Coronary artery (tissue), 2 donors: ENCODE results near the gene ACTR1A.

Experiments
- DNase-seq: peaks from one replicate; pipeline ENCODE4 v3.0.0-alpha.2; 2017; ENCODE audit warnings: low spot score
- H3K27ac ChIP-seq, 2 donors: fragments of 200-600 bp; sonication (generic); one replicate each; pipeline ENCODE4 v1.5.1; 2016 to 2019
- H3K4me3 ChIP-seq: fragments of 200-600 bp; sonication (generic); 2 replicates; pipeline ENCODE4 v1.5.1; 2016; ENCODE audit warnings: mild to moderate bottlenecking, moderate library complexity
- TF ChIP-seq, protein P1 (sequence below): fragments of 200-600 bp; sonication (generic); IDR thresholded peaks from one replicate; pipeline ENCODE4 v1.5.1; 2019; ENCODE audit warnings: antibody characterized with exemption

Gene ACTR1A

DNA sequence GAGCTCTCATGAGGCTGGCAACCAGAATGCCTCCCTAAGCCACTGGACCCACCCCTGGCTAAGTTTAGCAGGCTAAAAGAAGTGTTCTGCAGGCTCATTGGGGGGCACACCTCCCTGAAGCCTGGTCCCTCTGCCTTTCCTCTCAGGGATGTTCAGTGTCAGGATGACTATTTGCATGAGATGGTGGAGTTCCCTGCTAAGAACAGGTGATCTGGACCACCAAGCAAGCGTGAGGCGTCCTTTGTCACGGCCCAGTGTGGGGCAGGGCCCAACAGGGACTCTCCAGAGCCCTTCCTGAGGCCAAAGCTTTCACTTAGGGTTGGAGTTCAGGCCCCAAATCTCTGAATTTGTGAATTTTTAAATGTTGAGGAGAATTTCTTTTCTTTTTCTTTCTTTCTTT lies 13.2 kb upstream of the ACTR1A start:
- Histone ChIP-seq H3K4me3 (no peak overlapping the region), H3K27ac (no peak overlapping the region)
- DNase-seq: no peak
- TF ChIP-seq, protein P1, sequence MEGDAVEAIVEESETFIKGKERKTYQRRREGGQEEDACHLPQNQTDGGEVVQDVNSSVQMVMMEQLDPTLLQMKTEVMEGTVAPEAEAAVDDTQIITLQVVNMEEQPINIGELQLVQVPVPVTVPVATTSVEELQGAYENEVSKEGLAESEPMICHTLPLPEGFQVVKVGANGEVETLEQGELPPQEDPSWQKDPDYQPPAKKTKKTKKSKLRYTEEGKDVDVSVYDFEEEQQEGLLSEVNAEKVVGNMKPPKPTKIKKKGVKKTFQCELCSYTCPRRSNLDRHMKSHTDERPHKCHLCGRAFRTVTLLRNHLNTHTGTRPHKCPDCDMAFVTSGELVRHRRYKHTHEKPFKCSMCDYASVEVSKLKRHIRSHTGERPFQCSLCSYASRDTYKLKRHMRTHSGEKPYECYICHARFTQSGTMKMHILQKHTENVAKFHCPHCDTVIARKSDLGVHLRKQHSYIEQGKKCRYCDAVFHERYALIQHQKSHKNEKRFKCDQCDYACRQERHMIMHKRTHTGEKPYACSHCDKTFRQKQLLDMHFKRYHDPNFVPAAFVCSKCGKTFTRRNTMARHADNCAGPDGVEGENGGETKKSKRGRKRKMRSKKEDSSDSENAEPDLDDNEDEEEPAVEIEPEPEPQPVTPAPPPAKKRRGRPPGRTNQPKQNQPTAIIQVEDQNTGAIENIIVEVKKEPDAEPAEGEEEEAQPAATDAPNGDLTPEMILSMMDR: no peak

DNA sequence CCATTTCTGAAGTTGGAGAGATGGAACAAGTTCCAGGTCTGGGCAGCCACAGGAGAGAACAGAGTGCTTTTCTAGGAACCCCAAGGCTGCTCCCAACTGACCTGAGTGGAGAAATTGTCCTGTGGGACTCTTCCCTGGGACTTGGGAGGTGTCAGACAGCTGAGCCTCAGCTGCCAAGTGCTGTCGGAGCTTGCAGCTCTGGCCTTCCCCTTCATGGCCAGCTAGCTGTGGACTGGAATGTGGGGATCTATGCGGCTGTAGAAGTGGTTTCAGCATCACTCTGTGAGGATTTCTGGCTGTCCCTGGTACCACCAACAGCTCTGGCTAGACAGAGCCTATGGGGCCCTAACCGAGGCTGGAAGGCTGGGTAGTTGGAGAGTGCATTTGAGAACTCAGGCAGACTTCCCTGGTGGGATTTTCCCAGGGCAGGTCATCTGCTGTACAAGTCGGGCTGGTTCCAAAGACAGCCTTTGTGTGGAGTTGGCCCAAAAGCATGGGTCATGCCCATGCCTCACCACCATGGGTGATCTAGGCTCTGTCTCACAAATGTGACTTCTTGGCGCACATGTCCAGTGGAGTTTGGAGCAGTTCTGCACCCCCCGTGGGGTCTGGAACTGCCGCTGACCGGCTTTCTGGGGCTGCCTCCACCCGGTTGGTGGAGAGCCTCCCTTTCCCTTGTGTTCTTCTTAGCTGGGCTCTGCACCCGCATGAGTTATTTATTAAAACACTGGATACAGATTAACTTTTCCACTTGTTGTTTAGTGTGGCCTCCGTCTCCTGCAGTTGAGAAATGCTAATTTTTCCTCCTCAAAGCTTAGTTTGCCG lies 12.2 kb upstream of the ACTR1A start:
- no peak for DNase-seq
- peak overlapping the region in 1 of 2 donors; percentile 39 for H3K27ac ChIP-seq
- TF ChIP-seq, protein P1: no peak

DNA sequence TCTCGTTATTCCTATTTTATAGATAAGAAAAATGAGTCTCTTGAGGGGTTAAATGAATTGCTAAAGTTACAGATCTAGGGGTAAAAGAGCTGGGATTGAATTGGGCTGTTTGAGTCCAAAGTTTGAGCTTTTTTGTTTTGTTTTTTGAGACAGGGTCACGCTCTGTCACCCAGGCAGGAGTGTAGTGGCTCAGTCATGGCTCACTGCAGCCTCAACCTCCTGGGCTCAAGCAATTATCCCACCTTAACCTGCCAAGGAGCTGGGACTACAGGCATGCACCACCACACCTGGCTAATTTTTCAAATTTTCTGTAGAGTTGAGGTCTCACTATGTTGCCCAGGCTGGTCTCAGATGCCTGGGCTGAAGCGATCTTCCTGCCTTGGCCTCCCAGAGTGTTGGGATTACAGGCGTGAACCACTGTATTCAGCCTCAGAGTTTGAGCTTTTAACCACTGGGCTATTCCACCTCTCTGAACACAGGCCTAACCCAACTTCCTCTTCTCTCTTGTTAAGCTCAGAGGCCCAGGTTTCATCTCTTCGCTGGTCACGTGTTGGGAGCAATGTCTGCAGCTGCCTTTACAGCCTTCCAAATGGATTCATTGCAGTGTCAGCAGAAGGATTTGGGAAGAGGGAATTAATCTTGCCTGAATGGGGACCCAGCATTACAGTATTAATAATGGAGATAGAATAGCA lies 9.2 kb upstream of the ACTR1A start:
- no peak overlapping the region for H3K27ac ChIP-seq
- TF ChIP-seq, protein P1: no peak
- no peak overlapping the region for H3K4me3 ChIP-seq
- no peak for DNase-seq

More for the DNA sequence above, 12.2 kb upstream of the ACTR1A start:
- H3K4me3 ChIP-seq: no peak overlapping the region

DNA sequence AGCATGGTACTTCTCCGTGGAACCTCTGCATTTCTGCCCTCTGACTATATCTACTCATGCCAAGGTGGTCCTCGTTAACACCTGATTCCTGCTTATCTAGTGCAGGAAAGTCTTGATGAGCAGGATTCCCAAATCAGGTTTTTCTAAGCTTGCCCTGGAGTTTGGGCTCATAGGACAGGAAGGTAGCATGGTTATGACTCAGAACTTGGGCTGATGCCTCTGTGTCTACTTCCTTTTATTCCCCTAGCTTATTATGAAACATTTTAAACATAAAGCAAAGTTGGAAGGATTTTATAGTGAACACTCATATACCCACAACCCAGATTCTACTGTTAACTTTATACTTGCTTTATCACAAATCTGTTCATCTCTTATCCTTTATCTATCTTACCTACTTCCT lies 6.9 kb upstream of the ACTR1A start:
- Histone ChIP-seq H3K27ac (peak overlapping the region in 1 of 2 donors; percentile 33), H3K4me3 (no peak overlapping the region)
- no peak for DNase-seq
- TF ChIP-seq, protein P1: no peak

DNA sequence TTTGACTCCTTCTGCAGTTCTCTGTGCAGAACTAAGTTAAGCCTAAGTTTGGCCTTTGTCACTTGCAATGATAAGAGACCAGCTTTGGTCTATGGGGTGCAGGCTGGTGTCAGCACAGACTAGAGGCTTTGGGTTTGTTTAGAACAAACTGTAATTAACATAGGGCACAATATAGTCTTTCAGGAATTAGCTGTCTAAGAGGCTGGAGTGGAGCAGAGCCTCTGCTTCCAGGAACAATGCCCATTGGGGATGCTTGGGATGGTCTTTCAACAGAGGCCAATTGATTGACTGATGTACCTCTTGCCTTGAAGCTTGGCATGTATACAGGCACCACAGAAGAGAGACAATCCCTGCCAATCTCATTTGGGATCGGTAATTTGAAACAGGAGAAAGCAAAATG lies 6.0 kb upstream of the ACTR1A start:
- Histone ChIP-seq H3K4me3 (no peak overlapping the region), H3K27ac (no peak overlapping the region)
- no peak for DNase-seq
- TF ChIP-seq, protein P1: no peak

DNA sequence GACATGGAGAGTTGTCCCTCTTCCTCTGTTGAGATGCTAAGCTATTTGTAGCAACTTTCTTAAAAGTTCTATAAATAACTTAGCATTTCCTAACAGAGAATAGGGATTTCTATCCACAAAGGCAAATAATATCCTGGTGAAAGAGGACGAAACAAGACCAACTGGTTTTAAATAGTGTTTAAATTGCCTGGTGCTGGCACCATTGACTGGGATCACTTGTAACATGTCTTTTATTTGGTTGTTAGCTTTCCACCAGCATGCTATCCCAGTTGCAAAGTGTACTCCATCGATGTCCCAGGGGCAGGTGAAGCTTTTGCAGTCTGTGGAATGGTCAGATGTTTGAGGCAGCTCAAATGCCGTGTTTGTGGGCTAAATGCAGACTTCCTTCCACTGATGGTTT lies 5.0 kb upstream of the ACTR1A start:
- TF ChIP-seq, protein P1: no peak
- Histone ChIP-seq H3K27ac (peak overlapping the region in 1 of 2 donors; percentile 42), H3K4me3 (no peak overlapping the region)
- no peak for DNase-seq
